Kidney glomerular epithelial cell (primary cell): ENCODE data around the gene AGR2.

Source experiments
- DNase-seq: peaks from one replicate; lab custom pipeline; 2025; lab: John Stamatoyannopoulos, UW

Gene AGR2

DNA sequence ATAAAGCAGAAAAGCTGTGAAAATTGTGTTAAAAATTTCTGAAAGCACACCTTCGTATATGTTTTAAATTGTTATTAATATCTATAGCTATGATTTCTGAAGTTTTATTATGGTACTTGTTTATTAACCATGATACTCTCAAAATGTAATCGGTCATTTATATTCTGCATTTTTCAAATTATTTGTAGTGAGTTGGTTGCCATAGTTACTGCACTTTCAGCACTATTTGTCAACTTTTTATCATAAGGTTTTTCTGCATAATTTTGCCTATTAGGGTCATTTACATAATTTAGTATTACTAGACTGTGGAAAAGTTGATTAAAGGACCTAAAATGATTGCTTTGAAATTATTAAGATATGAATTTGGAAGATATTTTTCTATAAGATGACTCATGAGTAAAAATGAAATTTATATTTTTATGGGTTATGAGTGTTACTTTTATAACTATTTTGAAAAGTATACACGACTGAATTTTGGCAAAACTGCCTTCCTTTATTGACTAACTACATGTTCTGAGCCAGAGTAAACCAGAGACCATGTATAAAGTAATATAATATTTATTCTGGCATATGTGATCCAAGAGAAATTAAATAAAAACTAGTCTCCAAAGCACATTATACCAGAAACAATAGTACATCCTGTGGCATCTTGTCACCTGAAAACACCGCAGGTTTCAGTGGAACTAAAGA is 7.9 kb upstream of the AGR2 start:
- DNase-seq: no peak

DNA sequence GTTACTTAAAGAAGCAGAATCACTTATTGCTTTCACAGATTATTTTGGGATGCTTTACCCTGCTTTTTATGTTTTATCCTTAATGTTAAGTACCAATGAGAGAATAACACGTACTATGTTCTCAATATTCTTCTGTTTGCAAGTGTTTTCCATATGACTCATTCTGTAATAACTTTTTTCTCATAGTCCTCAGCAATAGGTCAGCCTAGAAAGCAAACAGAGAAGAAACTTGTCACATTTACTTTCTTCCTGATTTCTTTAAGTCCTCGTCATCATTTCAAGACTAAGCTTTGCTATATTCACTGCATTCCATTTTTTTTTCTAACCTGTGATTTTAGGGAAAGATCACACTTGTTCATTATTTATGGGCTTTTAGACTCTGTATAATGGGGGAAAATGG is 6.8 kb upstream of the AGR2 start:
- peak; percentile 10 for DNase-seq

DNA sequence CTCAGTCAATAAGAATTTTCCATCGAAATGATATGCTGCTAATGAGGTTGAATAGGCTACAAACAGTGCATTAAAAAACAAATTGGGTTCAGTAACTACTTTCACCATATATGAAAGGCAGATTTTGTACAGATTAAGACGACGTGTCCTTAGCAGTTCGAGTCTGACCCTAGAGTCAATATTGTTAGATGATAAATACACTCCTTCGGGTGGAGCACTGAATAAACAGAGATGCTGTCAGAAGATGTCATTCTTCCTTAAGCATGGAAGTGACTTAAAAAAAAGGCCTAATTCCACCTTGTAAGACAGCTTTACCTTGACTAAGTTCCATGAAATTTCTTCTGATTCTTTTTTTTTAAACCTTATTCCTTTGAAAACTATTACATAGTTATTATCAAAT is 5.8 kb upstream of the AGR2 start:
- no peak for DNase-seq

DNA sequence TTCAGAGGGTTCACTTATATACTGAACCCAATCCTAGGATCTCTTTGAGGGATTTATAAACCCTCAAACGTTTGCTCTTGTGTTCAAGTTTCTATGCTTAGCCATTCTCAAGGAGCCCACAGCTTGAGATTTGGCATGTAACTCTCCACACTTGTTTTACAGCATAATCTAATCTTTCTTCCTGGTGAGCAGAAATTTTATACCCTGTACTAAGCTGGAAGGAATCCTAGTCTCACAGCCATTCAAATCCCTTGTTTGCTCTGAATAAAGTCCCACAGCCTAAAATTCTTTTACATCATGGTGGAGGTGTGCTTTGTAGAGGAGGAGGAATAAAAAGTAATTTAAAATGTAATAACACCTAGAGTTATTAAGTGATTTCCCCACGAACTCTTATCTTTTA is 5.3 kb upstream of the AGR2 start:
- DNase-seq: no peak

DNA sequence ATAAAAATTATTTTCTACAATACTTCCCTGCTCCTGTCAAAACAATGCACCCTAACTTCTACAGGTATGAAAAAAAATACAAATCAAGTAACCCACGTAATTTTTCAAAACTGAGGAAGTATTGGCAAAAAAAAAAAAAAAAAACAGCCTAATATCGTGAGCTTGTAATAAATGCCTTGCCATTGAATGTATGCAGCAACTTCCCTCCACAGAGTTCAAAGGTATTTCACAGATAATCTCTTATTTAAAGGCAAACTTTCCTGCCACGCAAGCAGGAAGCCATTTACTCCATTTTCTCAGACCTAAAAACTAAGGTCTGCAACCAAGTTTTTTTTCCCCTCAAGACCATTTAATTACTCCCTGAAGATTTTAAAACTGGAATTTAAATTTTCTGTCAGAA is 642 bp upstream of the AGR2 start:
- DNase-seq: no peak

DNA sequence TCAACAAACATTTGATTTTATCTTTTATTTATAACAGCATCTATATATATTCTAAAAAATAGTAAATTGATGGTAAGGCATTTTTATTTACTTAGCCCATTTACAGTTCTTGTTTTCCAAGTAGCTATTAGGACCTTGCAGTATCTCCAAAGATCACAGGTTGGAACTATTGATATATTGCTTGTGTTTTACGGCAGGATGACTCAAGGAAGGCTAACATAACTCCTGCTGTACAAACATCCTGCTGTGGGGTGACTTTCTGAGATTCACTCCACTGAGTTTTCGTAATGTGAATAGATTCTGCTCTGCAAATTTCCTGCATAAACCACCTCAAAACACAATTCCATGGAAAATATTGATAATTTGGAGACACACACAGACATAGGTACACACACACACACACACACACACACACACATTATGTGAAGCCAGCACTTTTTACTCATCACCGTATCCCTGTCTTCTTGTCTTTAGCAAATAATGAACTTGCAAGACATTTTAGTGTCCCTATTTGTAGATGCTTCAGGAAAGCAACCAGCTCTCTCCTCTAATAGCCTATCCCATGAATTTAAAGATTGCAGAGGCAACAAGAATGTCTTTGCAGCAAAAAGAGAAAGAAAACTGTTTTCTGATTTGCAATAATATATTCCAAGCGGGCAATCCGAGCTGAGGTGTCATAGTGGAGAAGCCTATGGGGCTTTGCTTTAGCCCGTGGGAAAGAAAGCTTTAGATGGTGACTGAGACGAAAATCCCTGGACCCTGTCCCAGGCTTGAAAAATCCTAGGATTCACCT is 722 bp downstream of the AGR2 start:
- DNase-seq: peak; percentile 37

DNA sequence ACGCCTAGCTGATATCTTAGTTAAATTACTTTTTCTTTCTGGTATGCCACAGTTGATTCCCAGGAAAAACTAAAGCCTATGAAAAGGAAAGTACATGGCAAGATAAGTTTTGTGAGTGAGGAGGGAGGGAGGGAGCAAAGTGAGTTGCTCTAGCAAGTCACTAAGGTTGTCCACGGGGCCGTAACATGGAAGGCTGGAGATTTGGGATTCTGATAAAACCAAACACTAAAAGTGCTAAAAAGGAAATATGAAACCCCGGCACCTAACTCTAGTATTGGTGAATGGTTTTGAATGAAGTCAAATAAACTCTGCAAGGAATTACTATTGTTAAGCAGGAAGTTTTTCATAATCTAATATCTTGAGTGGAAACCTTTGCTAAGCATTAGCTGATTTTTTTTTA is 1.7 kb downstream of the AGR2 start:
- no peak for DNase-seq

DNA sequence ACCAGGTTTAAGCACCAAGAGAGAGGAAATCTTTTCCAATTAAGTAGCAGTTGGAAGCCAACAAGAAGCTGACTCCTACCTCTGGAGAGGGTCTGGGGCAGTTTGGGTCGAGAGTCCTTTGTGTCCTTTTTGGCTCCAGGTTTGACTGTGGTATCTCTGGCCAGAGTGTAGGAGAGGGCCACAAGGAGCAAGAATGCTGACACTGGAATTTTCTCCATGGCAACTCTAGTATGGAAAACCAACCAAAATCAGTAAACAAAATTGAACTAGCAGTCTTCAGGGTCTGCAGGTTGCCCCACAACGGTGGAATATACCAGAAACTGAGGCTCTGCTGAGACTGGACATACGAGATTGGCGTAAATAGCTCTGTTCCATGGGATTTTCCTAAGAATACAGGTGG is 3.2 kb downstream of the AGR2 start:
- no peak for DNase-seq

DNA sequence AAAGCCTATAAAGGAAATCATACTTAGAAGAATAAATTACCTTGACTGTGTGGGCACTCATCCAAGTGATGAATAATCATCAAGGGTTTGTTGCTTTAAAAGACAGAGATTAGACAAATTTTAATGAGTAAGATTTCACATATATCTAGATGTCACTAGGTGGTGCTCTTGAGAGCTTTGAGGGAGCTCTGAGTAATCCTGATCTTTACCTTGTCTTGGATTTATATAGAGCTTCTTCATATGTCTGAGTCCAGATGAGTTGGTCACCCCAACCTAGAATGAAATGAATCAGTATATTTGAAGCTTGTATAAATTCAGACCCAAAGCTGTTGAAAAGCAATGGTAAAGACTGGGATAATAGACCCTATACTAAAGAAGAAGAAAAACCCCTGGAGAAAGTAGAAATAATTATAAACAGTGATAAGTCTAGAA is 3.7 kb downstream of the AGR2 start:
- DNase-seq: peak; percentile 71

DNA sequence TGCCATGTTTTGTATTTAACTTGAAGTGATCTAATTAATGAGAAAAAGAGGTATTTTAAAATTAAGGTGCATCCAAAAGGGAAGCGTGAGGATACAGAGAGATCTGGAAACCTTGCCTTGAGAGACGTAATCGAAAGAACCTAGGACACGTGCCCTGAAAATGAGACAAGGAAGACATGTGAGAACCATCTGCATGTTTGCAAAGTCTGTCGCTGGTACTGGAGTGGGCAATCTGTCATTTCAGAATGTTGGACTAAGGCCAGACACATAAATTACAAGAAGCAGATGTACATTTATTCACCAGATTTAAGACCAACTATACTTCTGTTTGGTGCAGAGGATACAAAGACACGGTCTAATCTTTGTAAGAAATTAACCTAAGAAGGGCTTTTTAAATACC is 9.2 kb downstream of the AGR2 start:
- DNase-seq: no peak

DNA sequence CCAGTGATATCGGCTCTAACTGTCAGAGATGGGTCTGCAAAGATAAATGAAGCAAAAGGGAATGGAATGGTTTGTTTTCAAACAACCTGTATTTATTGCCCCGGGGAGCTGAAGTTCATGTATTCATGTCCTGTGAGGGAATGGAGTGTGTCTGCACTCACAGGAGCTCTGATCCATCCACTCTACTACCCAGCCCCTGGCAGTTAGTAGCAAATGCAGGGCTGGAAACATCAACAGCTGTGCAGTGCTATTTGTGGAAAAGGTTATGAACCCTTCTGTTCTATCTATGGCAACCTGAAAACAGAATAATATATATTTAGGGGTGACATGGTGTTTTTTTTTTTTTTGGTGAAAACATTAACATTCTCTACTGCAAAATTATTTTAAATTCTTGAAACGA is 9.8 kb downstream of the AGR2 start:
- no peak for DNase-seq

DNA sequence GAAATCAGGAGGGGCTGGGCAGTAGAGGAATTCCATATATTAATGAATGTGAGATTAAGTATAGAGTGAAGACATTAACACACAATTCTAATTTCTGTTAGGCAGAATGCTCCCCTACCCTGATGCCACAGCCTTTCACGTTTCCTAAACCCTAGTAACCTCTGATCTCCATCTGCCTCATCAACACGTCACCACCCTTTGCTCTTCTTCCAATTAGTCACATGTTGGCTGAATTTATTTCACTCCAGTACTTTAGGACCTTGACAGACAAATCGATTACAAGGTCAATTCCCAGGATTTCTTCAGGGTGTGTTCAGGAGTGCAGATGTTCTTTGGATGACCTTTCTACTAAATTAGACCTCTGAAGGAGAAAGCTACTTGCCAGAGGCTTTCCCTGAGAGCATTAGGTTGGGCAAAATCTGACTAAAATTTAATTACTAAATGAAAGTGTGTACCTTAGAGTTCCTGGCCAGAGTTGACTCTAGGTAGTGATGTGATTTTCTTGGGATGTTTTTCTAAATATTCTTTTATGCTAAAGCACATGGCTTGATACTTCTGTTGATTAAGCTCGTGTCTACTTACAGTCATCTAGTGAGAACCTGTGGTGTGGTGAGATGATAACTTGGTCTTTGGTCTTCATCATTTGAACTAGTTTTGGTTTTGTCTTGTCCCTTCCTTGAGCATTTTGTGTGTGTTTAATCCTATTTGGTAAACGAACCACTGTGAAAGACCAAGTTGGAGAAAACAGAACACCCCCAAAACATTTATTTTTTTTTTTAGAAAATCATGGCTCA is 12.7 kb downstream of the AGR2 start:
- no peak for DNase-seq

DNA sequence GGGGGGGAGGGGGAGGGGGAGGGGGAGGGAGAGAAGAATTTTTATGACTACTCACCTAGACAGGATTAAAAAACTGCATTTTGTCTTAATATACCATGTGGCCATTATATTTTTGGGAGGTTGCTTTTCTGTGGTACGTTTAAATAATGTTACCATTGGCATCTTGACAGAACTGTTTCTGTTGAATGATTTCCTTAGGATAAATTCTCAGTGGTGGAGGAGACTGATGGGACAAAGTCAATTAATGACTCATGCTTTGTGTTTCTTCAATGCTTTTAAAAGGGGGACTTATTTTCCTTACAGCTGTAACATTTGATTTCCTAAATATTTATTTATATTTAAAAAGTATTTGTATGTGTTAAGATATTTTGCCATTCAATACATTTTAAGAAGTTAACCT is 13.7 kb downstream of the AGR2 start:
- no peak for DNase-seq

DNA sequence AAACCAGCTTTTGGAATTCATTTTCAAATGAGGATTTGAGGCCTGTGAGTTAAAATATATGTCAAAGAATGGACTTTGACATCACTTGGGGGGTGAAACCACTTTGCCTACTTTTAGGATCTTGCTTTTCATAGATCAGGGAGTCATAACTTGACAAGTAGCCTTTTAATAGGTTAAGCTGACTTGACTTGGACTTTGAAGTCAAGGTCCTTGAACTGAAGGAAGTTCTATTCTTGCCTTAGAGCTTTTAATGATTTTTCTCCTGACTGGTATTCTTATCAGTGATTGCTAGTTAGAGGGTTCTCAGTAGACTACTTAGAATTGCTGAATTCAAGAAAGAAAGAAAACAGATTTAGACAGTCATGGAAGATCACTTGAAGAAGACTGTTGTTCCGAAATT is 17.7 kb downstream of the AGR2 start:
- no peak for DNase-seq

DNA sequence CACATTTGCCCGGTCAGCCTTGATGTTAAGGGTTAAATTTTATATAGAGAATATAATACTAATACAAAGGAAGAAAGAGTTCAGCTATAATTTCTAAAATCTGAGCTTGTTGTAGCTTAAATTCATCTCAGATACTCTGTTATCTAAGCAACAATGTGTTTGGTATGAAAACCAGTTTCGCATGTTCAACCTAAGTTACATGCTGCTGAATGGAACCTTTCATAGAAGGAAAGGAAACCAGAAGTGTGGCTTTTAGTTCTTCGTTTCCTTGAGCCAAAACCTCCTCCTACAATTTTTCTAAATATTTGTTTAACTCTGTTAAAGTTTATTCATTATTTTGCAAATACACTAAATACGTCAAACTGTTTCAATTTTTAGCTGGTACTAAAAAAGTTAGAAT is 18.5 kb downstream of the AGR2 start:
- DNase-seq: no peak

DNA sequence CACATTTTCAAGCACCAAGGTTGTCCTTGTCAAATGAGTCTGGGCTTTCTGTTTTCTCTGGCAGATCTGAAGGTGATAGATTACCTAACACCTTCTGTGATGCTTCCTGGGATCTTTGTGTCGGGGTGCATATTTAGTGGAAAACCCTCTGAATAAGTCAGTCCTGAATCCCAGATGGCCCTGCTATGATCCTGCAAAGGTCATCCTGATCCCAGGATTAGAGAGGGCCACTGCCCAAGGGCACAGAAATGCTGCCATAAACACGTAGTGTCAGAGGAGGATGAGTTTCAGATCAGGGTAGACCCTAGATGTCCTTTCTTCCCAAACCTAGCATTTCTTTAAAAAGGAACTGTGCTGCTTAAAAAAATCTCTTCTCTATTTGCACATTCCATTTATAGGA is 19.0 kb downstream of the AGR2 start:
- DNase-seq: no peak

DNA sequence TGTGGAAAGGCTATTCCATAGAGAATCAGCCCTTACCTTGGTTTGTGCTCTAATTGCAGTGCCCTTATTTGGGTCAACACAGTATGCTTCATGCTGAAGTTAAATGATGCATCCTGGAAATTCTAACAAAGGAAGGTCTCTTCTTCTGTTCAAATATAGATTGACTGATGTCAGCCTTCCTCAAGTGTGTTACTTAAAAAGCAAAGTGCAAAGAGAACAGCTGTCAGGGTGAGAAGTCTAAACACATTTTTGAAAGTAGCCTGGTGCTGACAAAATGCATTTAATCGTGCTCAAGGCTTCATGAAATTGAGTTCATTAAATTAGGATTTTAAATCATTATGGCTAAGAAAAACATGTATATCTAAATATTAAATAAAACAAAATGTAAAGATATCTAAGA is 19.5 kb downstream of the AGR2 start:
- DNase-seq: no peak

DNA sequence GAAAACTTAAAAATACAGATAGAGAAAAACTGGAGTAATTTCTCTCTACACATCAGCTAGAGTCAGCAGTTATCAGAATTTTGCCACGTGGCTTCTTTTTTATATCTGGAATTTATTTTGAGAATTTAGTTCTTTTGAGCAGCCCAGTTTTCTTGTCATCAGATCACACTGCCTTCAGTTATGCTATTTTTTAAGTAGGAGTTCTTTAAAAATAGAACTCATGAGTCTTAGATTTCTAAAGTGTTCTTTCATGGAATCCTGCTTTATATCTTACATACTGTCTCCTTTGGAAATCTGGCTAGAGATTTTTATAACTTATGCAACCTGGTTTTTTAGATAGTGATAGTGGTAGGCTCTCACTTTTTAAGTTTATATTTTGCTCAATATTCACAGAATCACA is 24.2 kb downstream of the AGR2 start:
- DNase-seq: no peak

DNA sequence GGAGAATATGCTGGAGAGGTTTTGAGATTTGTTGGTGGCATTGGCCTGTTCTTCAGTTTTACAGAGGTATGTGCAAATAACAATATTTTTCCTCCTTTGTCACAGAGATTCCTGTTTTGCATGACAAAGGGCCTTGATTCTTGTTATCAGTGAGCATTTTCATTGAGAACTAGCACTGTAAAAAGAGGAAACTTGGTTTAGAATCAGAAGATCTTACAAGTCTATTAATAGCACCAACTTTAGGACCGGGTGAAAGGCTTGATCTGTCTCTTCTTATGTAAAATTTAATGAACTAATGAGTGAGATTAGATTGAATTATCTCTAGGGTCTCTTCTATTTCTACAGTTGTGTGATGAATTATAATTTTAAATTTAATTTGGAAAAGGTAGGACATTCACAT is 25.7 kb downstream of the AGR2 start:
- DNase-seq: no peak

DNA sequence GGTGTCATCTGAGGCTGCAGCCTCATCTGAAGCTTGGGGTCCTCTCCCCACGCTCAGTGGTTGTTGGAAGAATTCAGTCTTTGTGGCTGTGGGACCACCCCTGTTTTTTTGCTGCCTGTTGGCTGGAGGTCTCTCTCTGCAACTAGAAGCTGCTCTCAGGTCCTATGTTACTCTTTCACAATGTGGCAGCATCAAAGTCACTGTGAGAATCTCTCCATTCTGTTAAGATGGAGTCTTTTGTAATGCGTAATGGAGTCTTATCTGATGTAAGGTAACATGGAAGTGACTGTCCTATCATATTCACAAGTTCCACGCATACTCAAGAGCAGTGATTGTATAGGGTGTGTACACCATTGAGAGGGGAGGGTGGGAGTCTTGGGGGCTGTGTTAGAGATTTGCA is 26.3 kb downstream of the AGR2 start:
- DNase-seq: no peak

DNA sequence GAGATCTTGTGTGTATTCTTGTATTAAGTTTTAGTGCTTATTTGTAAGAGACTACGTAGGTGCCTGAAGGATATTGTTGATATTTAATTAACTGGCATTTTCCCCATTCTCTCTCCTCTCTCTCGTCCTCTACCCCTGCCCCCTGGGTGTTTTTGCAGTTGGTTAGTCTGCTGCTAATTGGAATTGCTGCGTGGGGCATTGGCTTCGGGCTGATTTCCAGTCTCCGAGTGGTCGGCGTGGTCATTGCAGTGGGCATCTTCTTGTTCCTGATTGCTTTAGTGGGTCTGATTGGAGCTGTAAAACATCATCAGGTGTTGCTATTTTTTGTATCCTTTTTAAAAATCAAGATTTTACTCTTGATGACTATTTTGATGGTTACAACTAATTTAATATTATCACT is 28.7 kb downstream of the AGR2 start:
- DNase-seq: no peak

DNA sequence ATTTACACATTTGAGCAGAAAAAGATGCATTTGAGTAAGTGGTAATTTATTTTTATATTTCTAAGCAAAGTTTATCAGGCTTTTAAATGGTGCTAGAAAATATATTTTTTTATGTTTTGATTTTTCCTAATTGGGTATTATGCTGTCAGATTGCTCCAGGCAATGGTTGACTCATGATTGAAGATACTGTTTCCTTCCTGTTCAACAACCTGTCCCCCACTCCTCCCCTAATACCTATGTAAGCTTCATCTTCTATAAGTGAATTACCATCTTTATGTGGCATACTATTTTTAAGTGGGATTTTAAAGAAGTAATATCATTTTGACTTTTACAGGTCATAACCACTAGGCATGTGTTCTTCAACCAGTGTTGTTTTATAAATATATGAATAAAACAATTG is 29.8 kb downstream of the AGR2 start:
- no peak for DNase-seq

DNA sequence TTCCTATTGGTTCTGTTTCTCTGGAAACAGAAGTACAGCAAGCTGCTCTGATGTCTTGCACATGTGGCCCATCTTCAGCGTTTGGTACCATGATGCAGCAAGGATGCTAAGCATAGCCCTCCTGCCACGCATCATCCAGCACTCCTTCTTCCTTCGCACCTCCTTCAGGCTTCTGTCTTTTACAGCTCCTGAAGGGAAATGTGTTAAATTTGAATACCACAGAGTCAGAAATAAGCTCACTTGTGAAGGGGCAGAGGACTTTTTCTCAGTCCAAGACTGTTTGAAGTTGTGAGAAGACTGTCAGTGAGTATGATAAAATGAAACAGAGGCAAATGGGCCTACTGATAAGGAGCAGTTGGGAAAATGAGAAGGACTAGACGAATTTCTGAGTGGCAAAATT is 30.5 kb downstream of the AGR2 start:
- no peak for DNase-seq
